Measurements from ENCODE around the gene CELF2.

Gene CELF2

GRCh38 chr10:11325817-11326216 is 308.1 kb downstream of the CELF2 start:
- H3K79me2 ChIP-seq (ENCODE audit: insufficient read depth, low read length), result no peaks in the 10 kb centered on the region
- no peaks in the 10 kb centered on the region for H3K36me3 ChIP-seq (ENCODE audit: low read length)
- H2AFZ ChIP-seq (ENCODE audit: low read depth, low read length, severe bottlenecking), result no peak overlapping the region
- no peak overlapping the region for H3K4me3 ChIP-seq (ENCODE audit: insufficient read depth, low read length, poor library complexity, severe bottlenecking)
- H3K9me3 ChIP-seq (ENCODE audit: insufficient read depth, low read length), result no peaks in the 10 kb centered on the region
- no peaks in the 10 kb centered on the region for H4K20me1 ChIP-seq (ENCODE audit: low read depth, low read length)
- no peaks in the 10 kb centered on the region for H3K9me2 ChIP-seq (replicated peaks; ENCODE audit: insufficient read depth, low read length)
- H3K9ac ChIP-seq (ENCODE audit: low read length), result no peak overlapping the region
- no peak overlapping the region for H3K27ac ChIP-seq (ENCODE audit: low read depth, low read length)
- H3K27me3 ChIP-seq (ENCODE audit: low read length), result no peaks in the 10 kb centered on the region
- no peak overlapping the region for H3K4me2 ChIP-seq (ENCODE audit: low read depth, low read length, poor library complexity, severe bottlenecking)
- no peaks in the 10 kb centered on the region for H3F3A ChIP-seq (ENCODE audit: insufficient read depth)
- no peak for TF ChIP-seq EZH2phosphoT487 (conservative IDR thresholded peaks at IDR 0.05; ENCODE audit: low read length)
- no peak for TF ChIP-seq CTCF (IDR thresholded peaks at IDR 0.05; ENCODE audit: insufficient read depth, low read length, poor library complexity, severe bottlenecking)

- Histone ChIP-seq H3K4me3 (ENCODE audit: insufficient read depth, low read length, poor library complexity, severe bottlenecking) (no peak overlapping the region), H2AFZ (ENCODE audit: low read depth, low read length, severe bottlenecking) (no peak overlapping the region), H4K20me1 (ENCODE audit: low read depth, low read length) (no peaks in the 10 kb centered on the region), H3K27me3 (ENCODE audit: low read length) (no peaks in the 10 kb centered on the region), H3F3A (ENCODE audit: insufficient read depth) (no peaks in the 10 kb centered on the region), H3K9me2 (replicated peaks; ENCODE audit: insufficient read depth, low read length) (no peaks in the 10 kb centered on the region), H3K79me2 (ENCODE audit: insufficient read depth, low read length) (no peaks in the 10 kb centered on the region), H3K9ac (ENCODE audit: low read length) (no peak overlapping the region), H3K27ac (ENCODE audit: low read depth, low read length) (no peak overlapping the region), H3K9me3 (ENCODE audit: insufficient read depth, low read length) (no peaks in the 10 kb centered on the region), H3K36me3 (ENCODE audit: low read length) (no peaks in the 10 kb centered on the region), H3K4me2 (ENCODE audit: low read depth, low read length, poor library complexity, severe bottlenecking) (no peak overlapping the region)
- TF ChIP-seq CTCF (IDR thresholded peaks at IDR 0.05; ENCODE audit: insufficient read depth, low read length, poor library complexity, severe bottlenecking), result no peak
These were observed 308.6 kb downstream of the CELF2 start for GRCh38 chr10:11326241-11326640.

GRCh38 chr10:11326913-11327616 is 309.4 kb downstream of the CELF2 start:
- Histone ChIP-seq H2AFZ (ENCODE audit: low read depth, low read length, severe bottlenecking) (no peak overlapping the region), H4K20me1 (ENCODE audit: low read depth, low read length) (no peaks in the 10 kb centered on the region), H3K9me2 (replicated peaks; ENCODE audit: insufficient read depth, low read length) (no peaks in the 10 kb centered on the region), H3K9me3 (ENCODE audit: insufficient read depth, low read length) (no peaks in the 10 kb centered on the region), H3K27me3 (ENCODE audit: low read length) (no peaks in the 10 kb centered on the region), H3K79me2 (ENCODE audit: insufficient read depth, low read length) (no peaks in the 10 kb centered on the region), H3K27ac (ENCODE audit: low read depth, low read length) (no peak overlapping the region), H3K4me2 (ENCODE audit: low read depth, low read length, poor library complexity, severe bottlenecking) (no peak overlapping the region), H3K9ac (ENCODE audit: low read length) (no peak overlapping the region), H3F3A (ENCODE audit: insufficient read depth) (no peaks in the 10 kb centered on the region), H3K4me3 (ENCODE audit: insufficient read depth, low read length, poor library complexity, severe bottlenecking) (no peak overlapping the region), H3K36me3 (ENCODE audit: low read length) (no peaks in the 10 kb centered on the region)
- TF ChIP-seq CTCF (IDR thresholded peaks at IDR 0.05; ENCODE audit: insufficient read depth, low read length, poor library complexity, severe bottlenecking), result no peak
- TF ChIP-seq EZH2phosphoT487 (conservative IDR thresholded peaks at IDR 0.05; ENCODE audit: low read length), result no peak

Measured in SU-DHL-6 (cell line).